ENCODE data around the gene SMIM45.
A peak's percentile ranks its signal among the peaks of the same experiment; 100 is the strongest.
"Not testable (repeated sequence)": the region's sequence is repeated elsewhere in the genome, so short reads cannot be mapped to it uniquely, and the experiment has no call there.

SMIM45 gene

GRCh38 chr22:41935509-41935908 is 16.4 kb upstream of the SMIM45 start:
- no peak for DNase-seq

- no peak for DNase-seq
Observed at GRCh38 chr22:41936894-41937169, 15.1 kb upstream of the SMIM45 start.

GRCh38 chr22:41939981-41940831 is 11.7 kb upstream of the SMIM45 start:
- no peak for DNase-seq

- DNase-seq = peak; percentile 37
Observed at GRCh38 chr22:41940832-41941765, 10.9 kb upstream of the SMIM45 start.

GRCh38 chr22:41943661-41944209 is 8.2 kb upstream of the SMIM45 start:
- DNase-seq = no peak

- peak; percentile 87 for DNase-seq
Observed at GRCh38 chr22:41946629-41947423, 5.1 kb upstream of the SMIM45 start, which contains the start of gene CENPM. TSS of gene CENPM (minus strand) at chr22:41947152. CDS start at chr22:41947076, 76 bp downstream.

- DNase-seq = no peak
Observed at GRCh38 chr22:41947424-41948080, 4.4 kb upstream of the SMIM45 start.

GRCh38 chr22:41948142-41948541 is 3.8 kb upstream of the SMIM45 start:
- DNase-seq = no peak

GRCh38 chr22:41948928-41949296 is 3.0 kb upstream of the SMIM45 start:
- not testable (repeated sequence) for DNase-seq

GRCh38 chr22:41949297-41949965 is 2.5 kb upstream of the SMIM45 start:
- no peak for DNase-seq

- no peak for DNase-seq
Observed at GRCh38 chr22:41952713-41953112, 763 bp downstream of the SMIM45 start.

GRCh38 chr22:41957941-41958556 is 6.1 kb downstream of the SMIM45 start:
- DNase-seq = no peak

GRCh38 chr22:41963453-41964111 is 11.6 kb downstream of the SMIM45 start:
- DNase-seq = no peak

- no peak for DNase-seq
Observed at GRCh38 chr22:41964112-41964491, 12.2 kb downstream of the SMIM45 start.

GRCh38 chr22:41966225-41966606 is 14.3 kb downstream of the SMIM45 start:
- no peak for DNase-seq

GRCh38 chr22:41966607-41967240 is 14.8 kb downstream of the SMIM45 start:
- peak; percentile 11 for DNase-seq

- DNase-seq = no peak
Observed at GRCh38 chr22:41968601-41969000, 16.7 kb downstream of the SMIM45 start.

GRCh38 chr22:41969110-41969646 is 17.2 kb downstream of the SMIM45 start, which contains the start of gene SEPTIN3:
TSS of gene SEPTIN3 (plus strand) at chr22:41969443. CDS start at chr22:41971493, 2,050 bp downstream.
- no peak for DNase-seq

- DNase-seq = no peak
Observed at GRCh38 chr22:41970601-41971000, 18.7 kb downstream of the SMIM45 start.

- DNase-seq = no peak
Observed at GRCh38 chr22:41971431-41971830, 19.5 kb downstream of the SMIM45 start.

Data from NK-92 treated with Interleukin-12 subunit alpha and Interleukin-12 subunit beta, amount 100 ng/mL, for 24 hours (cell line).